GM18861 (cell line): ENCODE data around the gene S100Z.
"Not testable (repeated sequence)": the region's sequence is repeated elsewhere in the genome, so short reads cannot be mapped to it uniquely, and the experiment has no call there.

Experiments
- ATAC-seq: cut with Tn5 transposase; IDR thresholded peaks from one replicate; pipeline ENCODE4 v1.9.1; 2021; ENCODE audit not compliant: unreplicated experiment

Gene S100Z

GRCh38 chr5:76945238-76945637 lies 95.4 kb downstream of the S100Z start:
- ATAC-seq, result not testable (repeated sequence)

DNA sequence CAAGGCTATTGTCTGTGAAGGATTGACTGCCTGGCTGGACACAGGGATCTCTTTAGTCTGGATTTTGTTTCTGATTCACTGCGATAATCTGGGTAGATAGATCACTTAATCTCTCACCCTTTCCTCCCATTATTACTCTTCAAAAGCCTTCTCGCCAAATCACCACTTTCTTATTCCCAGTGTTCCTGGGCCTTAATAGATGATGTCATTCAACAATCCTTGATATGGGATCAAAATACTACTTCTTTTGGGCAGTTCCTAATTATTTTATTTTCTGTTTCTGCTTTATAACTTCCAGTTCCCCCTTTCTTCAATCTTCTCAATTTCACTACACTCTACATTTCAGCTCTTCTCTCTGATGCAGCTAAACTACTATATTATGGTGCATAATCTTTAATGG lies 96.3 kb downstream of the S100Z start:
- ATAC-seq, result no peak

GRCh38 chr5:76947082-76947503 lies 97.3 kb downstream of the S100Z start:
- no peak for ATAC-seq

GRCh38 chr5:76952795-76953536 lies 103.2 kb downstream of the S100Z start, which contains the start of gene CRHBP:
CRHBP (plus strand) TSS chr5:76953045; CDS start chr5:76953135, 90 bp downstream.
- no peak for ATAC-seq

- ATAC-seq, result no peak
These were observed 104.0 kb downstream of the S100Z start for GRCh38 chr5:76953551-76954382.

- no peak for ATAC-seq
These were observed 104.6 kb downstream of the S100Z start for GRCh38 chr5:76954383-76954763.

DNA sequence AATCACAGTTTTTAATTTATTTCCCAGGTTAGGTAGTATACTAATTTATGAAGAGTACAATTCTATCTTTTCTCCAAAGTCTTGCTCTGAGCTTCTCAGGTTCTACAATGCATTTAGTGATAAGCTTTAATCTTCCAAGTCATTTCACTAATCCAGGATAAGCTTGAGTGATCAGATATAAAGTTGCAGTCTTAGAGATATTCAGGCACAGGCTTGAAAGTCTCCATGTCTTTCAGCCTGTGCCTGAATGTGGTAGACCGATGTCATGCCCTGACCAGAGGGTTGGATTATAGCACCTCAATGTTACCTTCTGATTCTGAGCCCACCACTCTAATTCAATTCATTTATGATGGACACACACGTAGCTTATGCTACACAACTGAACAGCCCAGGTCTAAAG lies 106.2 kb downstream of the S100Z start:
- no peak for ATAC-seq

DNA sequence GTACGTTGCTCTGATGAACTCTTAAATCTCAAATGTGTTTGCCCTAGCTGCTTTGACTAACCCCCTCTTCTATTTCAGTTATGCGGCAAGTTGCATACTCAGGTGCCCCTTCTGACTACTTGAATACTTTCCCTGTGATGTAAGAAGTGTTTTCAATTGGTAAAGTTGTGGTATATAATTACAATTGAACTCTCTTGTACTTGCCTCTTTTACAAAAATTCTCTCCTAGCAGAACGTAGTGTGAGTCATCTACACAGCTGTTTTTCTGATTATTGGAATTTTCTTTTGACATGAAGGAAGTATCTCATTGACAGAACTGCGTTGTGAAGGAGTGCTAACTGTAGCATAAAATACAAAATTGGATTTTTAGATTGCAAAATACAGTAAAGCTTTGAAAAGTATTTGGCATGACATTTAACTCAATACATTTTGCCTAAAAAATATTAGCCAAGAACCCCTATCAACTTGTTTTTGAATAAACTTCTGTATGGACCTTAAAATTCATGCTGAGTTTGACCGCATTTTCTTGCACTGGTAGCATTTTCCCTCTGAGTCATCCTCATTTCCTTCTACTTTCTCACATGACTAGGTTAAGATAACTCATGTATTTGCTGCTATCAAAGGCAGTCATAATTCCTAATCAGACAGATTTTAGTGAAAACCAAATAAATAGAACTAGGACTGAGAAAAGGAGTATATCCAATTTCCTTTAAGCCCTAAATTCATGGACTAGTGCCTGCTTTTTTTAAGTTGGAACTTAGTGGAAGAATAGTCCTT lies 109.4 kb downstream of the S100Z start:
- ATAC-seq, result no peak

GRCh38 chr5:76960004-76960625 lies 110.3 kb downstream of the S100Z start:
- ATAC-seq, result no peak

DNA sequence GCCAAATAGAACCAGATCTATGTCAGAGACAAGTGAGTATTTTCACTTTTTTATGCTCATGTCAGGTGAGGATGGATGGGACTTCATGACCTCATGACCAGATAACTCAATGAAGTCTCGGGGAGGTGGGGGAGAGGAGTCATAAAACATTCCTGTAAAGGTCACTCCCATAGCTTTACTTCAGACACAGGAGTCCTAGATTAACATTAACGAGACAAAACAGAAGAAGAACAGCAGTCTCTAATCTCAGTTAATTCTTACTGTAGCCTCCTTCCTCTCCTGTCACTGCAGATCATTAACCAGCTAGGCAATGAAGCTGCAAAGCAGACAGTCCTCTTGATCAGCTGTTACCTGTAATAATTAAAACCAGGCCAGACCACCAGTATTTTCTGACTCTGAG lies 114.2 kb downstream of the S100Z start:
- ATAC-seq, result no peak
